CD4-positive, alpha-beta T cell (primary cell): ENCODE results near the gene ANKRD42. TPM values are rescaled to one million over a fixed set of nuclear protein-coding genes. Genes with fewer than 3 reads are reported as not detected.

ENCODE experiments used
- ATAC-seq: fragments of 200-7000 bp; cut with Tn5 transposase; one replicate; pipeline ENCODE4 v1.10.0; 2022; ENCODE audit warnings: mild to moderate bottlenecking; ENCODE audit not compliant: poor library complexity
- CTCF ChIA-PET: fragments of 350-600 bp; sonication (Branson Sonifier 250); formaldehyde crosslinking; loops from one replicate; lab custom pipeline; 2021; ENCODE audit warnings: antibody characterized with exemption, inconsistent platforms; lab: Charles Lee
- POLR2A ChIA-PET: fragments of 350-600 bp; sonication (Branson Sonifier 250); formaldehyde crosslinking; loops from one replicate; lab custom pipeline; 2021; ENCODE audit warnings: antibody characterized with exemption, inconsistent platforms; lab: Charles Lee
- DNase-seq, 14 experiments: peaks; one replicate each; pipeline ENCODE4 v3.0.0-alpha.2; 2013 to 2020; ENCODE audit warnings: mixed read lengths in 2 of 14
- H3K27ac ChIP-seq, 2 donors: one replicate each; pipeline versions ENCODE4 v1.5.1 to v1.7.0; 2013; ENCODE audit warnings: low read length in 2 of 2, low read depth in 1 of 2, mild to moderate bottlenecking in 1 of 2
- H3K27me3 ChIP-seq, 2 experiments: 1 replicate in 1 of 2; 2 replicates in 1 of 2; pipeline versions ENCODE4 v1.6.1 to v1.7.0; 2013; ENCODE audit warnings: low read length in 2 of 2, control low read depth in 1 of 2, mild to moderate bottlenecking in 1 of 2, moderate library complexity in 1 of 2; ENCODE audit not compliant: insufficient read depth in 2 of 2, control insufficient read depth in 1 of 2
- H3K36me3 ChIP-seq: one replicate; pipeline ENCODE4 v1.6.1; 2013; ENCODE audit warnings: low read length, control low read depth; ENCODE audit not compliant: insufficient read depth
- H3K4me1 ChIP-seq: one replicate; pipeline ENCODE4 v1.6.1; 2013; ENCODE audit warnings: low read length, control low read depth; ENCODE audit not compliant: insufficient read depth
- H3K4me3 ChIP-seq: one replicate; pipeline ENCODE4 v1.5.1; 2013; ENCODE audit warnings: mild to moderate bottlenecking, low read length, moderate library complexity
- H3K9me3 ChIP-seq, 2 experiments: 1 replicate in 1 of 2; 2 replicates in 1 of 2; pipeline versions ENCODE4 v1.6.1 to v1.7.0; 2013; ENCODE audit warnings: low read length in 2 of 2, mild to moderate bottlenecking in 2 of 2, control low read depth in 1 of 2, moderate library complexity in 1 of 2; ENCODE audit not compliant: control insufficient read depth in 1 of 2, insufficient read depth in 1 of 2
- H3K27ac Mint-ChIP-seq: one replicate; pipeline ENCODE4 v1.8.0; 2020; ENCODE audit warnings: mixed read lengths
- H3K27me3 Mint-ChIP-seq: one replicate; pipeline ENCODE4 v1.8.0; 2021; ENCODE audit warnings: mixed read lengths
- H3K36me3 Mint-ChIP-seq: one replicate; pipeline ENCODE4 v1.8.0; 2021; ENCODE audit warnings: low read depth, mixed read lengths
- H3K4me1 Mint-ChIP-seq: one replicate; pipeline ENCODE4 v1.8.0; 2021; ENCODE audit warnings: low read depth, mixed read lengths
- H3K4me3 Mint-ChIP-seq: one replicate; pipeline ENCODE4 v1.8.0; 2020; ENCODE audit warnings: mild to moderate bottlenecking, mixed read lengths
- H3K9me3 Mint-ChIP-seq: one replicate; pipeline ENCODE4 v1.8.0; 2020; ENCODE audit warnings: mixed read lengths
- intact Hi-C, 2 experiments: fragments of 100-400 bp; cut with DNase I in 1 of 2; cut with micrococcal nuclease in 1 of 2; formaldehyde crosslinking; loops; one replicate each; pipeline versions ENCODE4 v1.15.1 to v1.9.0; 2023 to 2025; cut with DNase I, micrococcal nuclease
- total RNA-seq, 174 experiments: library from RNA in 2 of 174; stranded (reverse) in 2 of 174; gene quantifications; one replicate each; pipeline ENCODE4 v1.2.3 and lab custom pipeline; 2021 to 2026
- TF ChIP-seq, protein P1 (sequence below): fragments of 200-600 bp; IDR thresholded peaks from one replicate; pipeline ENCODE4 v1.8.0; 2022; ENCODE audit warnings: antibody characterized with exemption, mild to moderate bottlenecking

The ANKRD42 gene
- total RNA-seq, 2 experiments from 2014 or later: 8.6 to 10.0 TPM

DNA sequence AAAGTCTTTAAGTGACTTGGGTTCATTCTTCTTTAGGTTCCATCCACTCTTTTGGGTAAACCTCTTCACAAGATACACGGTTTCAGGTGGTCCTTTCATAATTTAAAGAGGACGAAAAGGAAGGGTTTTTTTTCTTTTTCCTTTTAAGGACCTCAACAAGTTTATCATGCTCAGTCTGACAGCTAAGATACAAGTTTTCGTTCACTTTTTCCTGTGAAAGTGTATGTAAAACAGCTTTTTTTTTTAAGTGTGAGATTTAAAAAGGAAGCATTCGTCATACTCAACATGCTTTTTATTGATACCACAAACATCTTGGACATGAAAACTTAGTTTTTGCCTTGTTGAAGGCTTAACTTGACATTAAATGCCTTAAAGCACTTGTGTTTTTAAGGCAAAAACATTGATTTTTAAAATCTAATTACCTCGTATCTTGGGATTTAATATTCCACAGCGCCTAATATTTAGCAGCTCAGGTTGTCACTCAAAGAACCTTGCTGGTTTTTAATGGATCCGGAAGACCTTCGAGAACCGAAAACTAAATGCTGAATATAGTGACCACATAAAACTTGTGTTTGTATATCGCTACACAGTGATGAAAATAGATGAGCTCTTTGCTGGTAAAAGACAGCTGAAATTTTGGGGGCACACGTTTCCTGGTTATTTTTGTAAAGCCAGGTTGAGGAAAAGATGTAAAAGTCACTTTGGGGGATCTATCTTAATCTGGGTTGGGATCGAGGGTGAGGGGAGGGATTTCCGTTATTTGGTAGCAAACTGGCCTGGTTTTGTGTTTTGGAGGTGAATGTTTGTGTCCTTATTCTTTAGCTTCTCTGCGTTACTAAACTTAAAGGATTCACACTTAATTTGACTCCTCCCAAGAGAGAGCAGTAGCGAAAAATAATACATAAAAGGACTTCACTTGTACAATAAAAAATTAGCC lies 34.3 kb upstream of the ANKRD42 start:
- Histone ChIP-seq H3K9me3 (no peaks in the 10 kb centered on the region), H3K36me3 (peaks cover 19% of the 10 kb centered on the region), H3K4me1 (peaks cover 23% of the 10 kb centered on the region), H3K4me3 (peak overlapping the region; percentile 99), H3K27me3 (no peaks in the 10 kb centered on the region), H3K27ac (peak overlapping the region; percentile 98 to 99)
- peaks cover 54% of the 10 kb centered on the region for H3K4me1 Mint-ChIP-seq
- H3K9me3 Mint-ChIP-seq: no peaks in the 10 kb centered on the region
- peak overlapping the region; percentile 98 for H3K4me3 Mint-ChIP-seq
- DNase-seq (peak in 2 of 14 experiments; percentile 26 to 51), ATAC-seq (no peak)
- ChIA-PET POLR2A (interaction anchor here (0.9 to 6.9 kb wide), 15 partner anchors 9 to 258 kb away, joined by 3 to 208 read pairs (median 8); partner anchors contain the start of genes ANKRD42, CCDC90B, DDIAS and PRCP), CTCF (interaction anchor here (0.6 to 1.9 kb wide), 3 partner anchors 14 to 258 kb away, joined by 3 to 6 read pairs (median 5); partner anchors contain the start of gene PRCP)
- TF ChIP-seq, protein P1, sequence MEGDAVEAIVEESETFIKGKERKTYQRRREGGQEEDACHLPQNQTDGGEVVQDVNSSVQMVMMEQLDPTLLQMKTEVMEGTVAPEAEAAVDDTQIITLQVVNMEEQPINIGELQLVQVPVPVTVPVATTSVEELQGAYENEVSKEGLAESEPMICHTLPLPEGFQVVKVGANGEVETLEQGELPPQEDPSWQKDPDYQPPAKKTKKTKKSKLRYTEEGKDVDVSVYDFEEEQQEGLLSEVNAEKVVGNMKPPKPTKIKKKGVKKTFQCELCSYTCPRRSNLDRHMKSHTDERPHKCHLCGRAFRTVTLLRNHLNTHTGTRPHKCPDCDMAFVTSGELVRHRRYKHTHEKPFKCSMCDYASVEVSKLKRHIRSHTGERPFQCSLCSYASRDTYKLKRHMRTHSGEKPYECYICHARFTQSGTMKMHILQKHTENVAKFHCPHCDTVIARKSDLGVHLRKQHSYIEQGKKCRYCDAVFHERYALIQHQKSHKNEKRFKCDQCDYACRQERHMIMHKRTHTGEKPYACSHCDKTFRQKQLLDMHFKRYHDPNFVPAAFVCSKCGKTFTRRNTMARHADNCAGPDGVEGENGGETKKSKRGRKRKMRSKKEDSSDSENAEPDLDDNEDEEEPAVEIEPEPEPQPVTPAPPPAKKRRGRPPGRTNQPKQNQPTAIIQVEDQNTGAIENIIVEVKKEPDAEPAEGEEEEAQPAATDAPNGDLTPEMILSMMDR: no peak
- H3K27me3 Mint-ChIP-seq: no peaks in the 10 kb centered on the region
- peaks cover 66% of the 10 kb centered on the region for H3K36me3 Mint-ChIP-seq
- H3K27ac Mint-ChIP-seq: peak overlapping the region; percentile 100
- intact Hi-C loops: loop anchor here (1.0 to 5.0 kb wide), 3 partner anchors 34 to 253 kb away; partner anchors contain the start of gene ANKRD42 (in 1 of the 2)

DNA sequence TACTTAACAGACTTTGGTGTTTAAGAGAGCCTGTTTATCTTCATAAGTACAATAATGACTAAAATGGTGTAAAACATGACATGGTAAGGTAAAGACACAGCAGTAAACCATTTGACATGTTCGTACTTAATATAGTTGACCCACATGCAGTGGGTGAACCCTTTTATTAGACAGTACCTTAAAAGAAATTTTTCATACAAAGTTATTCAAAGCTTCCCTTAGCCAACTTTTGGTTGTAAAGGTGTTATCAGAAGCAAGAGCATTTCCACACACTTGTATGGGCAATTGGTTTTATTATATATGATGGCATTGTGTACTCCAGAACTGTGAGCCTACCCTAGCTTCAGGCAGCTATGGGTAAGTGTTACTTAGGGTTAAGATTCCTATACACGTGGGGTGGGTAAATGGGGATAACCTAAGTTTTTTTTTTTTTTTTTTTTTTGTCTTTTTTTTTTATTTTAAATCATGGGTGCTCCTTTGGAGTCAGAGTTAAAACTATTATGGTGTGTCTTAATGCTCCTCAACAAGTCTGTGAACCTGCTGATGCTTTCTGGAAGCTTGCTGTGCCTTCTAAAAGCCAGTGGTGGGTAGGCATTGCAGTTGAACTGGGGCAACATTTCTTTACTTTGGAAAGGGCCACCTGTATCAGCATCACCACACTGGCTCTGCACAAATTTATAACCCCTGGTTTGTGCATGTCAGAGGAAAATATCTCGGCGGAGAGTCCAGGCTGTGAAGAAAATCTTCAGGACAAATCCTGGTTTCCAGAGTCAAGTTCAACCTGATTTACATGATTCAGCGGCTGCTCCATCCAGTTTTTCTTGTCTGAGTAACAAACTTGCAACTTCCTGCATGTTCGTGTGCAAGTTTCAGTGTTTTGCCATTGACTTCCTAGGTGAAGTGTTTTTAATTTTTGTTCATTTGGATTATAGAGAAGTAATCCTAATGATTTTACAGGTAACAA lies 33.3 kb upstream of the ANKRD42 start:
- no peaks in the 10 kb centered on the region for H3K27me3 Mint-ChIP-seq
- ATAC-seq (no peak), DNase-seq (peak in 4 of 14 experiments; percentile 19 to 30 (median 28))
- Histone ChIP-seq H3K9me3 (no peaks in the 10 kb centered on the region), H3K4me1 (peaks cover 26% of the 10 kb centered on the region), H3K27me3 (no peaks in the 10 kb centered on the region), H3K36me3 (peaks cover 27% of the 10 kb centered on the region), H3K27ac (peak overlapping the region; percentile 98 to 99), H3K4me3 (peak overlapping the region; percentile 99)
- TF ChIP-seq, protein P1: no peak
- ChIA-PET CTCF (interaction anchor here (0.6 to 1.9 kb wide), 4 partner anchors 13 to 259 kb away, joined by 3 to 6 read pairs (median 4); partner anchors contain the start of gene PRCP), POLR2A (interaction anchor here (0.7 to 6.9 kb wide), 12 partner anchors 8 to 259 kb away, joined by 3 to 208 read pairs (median 7); partner anchors contain the start of genes ANKRD42, DDIAS, PRCP and RAB30)
- H3K4me1 Mint-ChIP-seq: peaks cover 62% of the 10 kb centered on the region
- H3K36me3 Mint-ChIP-seq: peaks cover 73% of the 10 kb centered on the region
- peak overlapping the region; percentile 100 for H3K27ac Mint-ChIP-seq
- H3K4me3 Mint-ChIP-seq: peak overlapping the region; percentile 98
- H3K9me3 Mint-ChIP-seq: no peaks in the 10 kb centered on the region
- intact Hi-C loops: loop anchor here (1.0 to 5.0 kb wide), 4 partner anchors 17 to 254 kb away; partner anchors contain the start of gene ANKRD42 (in 1 of the 2)
